ENCODE measurements around the gene GRIPAP1. TPM values are rescaled to one million over a fixed set of nuclear protein-coding genes. Genes with fewer than 3 reads are reported as not detected.
A peak's percentile ranks its signal among the peaks of the same experiment; 100 is the strongest.

GRIPAP1 gene
- total RNA-seq, 3 donors from 2014 or later (not counting 1 experiment from before 2014, with no cell fraction given), result 120 to 141 (median 131) TPM

DNA sequence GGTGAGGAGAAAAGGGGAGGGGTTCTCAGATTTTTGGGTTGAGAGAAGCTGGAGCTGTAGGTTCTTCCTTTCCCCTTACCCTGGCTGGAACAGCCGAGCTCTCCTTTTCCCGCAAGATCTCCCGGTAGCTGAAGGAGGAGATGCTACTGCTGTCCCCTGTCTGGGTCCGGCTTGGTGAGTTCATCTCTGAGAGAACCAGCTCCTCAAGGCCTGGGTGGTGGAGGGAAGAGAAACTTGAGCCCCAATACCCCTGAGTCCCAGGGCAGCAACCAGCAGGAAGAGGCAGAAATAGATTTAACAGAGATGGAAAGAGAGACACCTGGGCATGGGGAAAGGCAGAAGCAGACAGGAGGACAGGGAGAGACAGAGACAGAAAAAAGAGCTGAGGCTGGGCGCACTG is 23.8 kb downstream of the GRIPAP1 start:
- H3K36me3 ChIP-seq (ENCODE audit: control insufficient read depth, insufficient read depth, low read length), result peaks cover 49% of the 10 kb centered on the region
- Mint-ChIP-seq H3K9me3 (no peaks in the 10 kb centered on the region), H3K4me3 (no peak overlapping the region), H3K27ac (no peak overlapping the region), H3K36me3 (no peaks in the 10 kb centered on the region), H3K27me3 (ENCODE audit: low read depth in 2 of 2) (no peaks in the 10 kb centered on the region), H3K4me1 (peaks cover 0 to 2% of the 10 kb centered on the region in 2 donors)
- TF ChIP-seq, protein P1, sequence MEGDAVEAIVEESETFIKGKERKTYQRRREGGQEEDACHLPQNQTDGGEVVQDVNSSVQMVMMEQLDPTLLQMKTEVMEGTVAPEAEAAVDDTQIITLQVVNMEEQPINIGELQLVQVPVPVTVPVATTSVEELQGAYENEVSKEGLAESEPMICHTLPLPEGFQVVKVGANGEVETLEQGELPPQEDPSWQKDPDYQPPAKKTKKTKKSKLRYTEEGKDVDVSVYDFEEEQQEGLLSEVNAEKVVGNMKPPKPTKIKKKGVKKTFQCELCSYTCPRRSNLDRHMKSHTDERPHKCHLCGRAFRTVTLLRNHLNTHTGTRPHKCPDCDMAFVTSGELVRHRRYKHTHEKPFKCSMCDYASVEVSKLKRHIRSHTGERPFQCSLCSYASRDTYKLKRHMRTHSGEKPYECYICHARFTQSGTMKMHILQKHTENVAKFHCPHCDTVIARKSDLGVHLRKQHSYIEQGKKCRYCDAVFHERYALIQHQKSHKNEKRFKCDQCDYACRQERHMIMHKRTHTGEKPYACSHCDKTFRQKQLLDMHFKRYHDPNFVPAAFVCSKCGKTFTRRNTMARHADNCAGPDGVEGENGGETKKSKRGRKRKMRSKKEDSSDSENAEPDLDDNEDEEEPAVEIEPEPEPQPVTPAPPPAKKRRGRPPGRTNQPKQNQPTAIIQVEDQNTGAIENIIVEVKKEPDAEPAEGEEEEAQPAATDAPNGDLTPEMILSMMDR (IDR thresholded peaks at IDR 0.05), result no peak
- H3K4me1 ChIP-seq (ENCODE audit: control insufficient read depth, insufficient read depth, low read length), result no peaks in the 10 kb centered on the region
- ATAC-seq, result no peak
- H3K27ac ChIP-seq (ENCODE audit: low read length), result no peak overlapping the region
- H3K4me3 ChIP-seq (ENCODE audit: low read length), result no peak overlapping the region
- intact Hi-C loops (cut with micrococcal nuclease), result no loop called here
- no peak for DNase-seq
- 95% methylated on average over 2 of the region's 5 CpGs for WGBS (ENCODE audit: insufficient coverage)
- no peaks in the 10 kb centered on the region for H3K9me3 ChIP-seq (ENCODE audit: control insufficient read depth, insufficient read depth, low read length)
- no peaks in the 10 kb centered on the region for H3K27me3 ChIP-seq (ENCODE audit: control insufficient read depth, insufficient read depth, low read length)

DNA sequence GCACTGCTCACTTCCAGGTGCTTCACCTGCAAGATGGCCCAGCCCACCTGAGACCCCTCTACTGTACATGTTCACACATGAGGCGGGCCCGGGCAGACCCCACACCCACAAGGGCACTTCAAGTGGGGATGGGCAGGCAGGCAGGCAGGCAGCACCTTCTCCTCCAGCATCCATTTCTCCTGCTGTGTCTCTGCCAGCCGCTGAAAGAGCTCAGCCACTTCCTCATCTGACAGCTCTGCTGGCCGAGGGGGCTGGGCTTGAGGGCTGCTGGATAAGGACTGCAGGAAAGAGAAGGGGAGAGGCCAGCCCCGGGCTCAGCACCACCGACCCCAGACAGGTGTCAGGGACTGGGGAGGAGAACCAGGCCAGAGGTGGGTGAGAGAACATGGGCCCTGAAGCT is 26.0 kb downstream of the GRIPAP1 start:
- Histone ChIP-seq H3K9me3 (ENCODE audit: control insufficient read depth, insufficient read depth, low read length) (no peaks in the 10 kb centered on the region), H3K36me3 (ENCODE audit: control insufficient read depth, insufficient read depth, low read length) (peaks cover 30% of the 10 kb centered on the region), H3K4me3 (ENCODE audit: low read length) (no peak overlapping the region), H3K27me3 (ENCODE audit: control insufficient read depth, insufficient read depth, low read length) (no peaks in the 10 kb centered on the region), H3K27ac (ENCODE audit: low read length) (no peak overlapping the region), H3K4me1 (ENCODE audit: control insufficient read depth, insufficient read depth, low read length) (peaks cover 14% of the 10 kb centered on the region)
- TF ChIP-seq, protein P1 (IDR thresholded peaks at IDR 0.05), result no peak
- peaks cover 0 to 23% of the 10 kb centered on the region in 2 donors for H3K4me1 Mint-ChIP-seq
- H3K9me3 Mint-ChIP-seq, result no peaks in the 10 kb centered on the region
- H3K27ac Mint-ChIP-seq, result no peak overlapping the region
- H3K27me3 Mint-ChIP-seq (ENCODE audit: low read depth in 2 of 2), result no peaks in the 10 kb centered on the region
- ATAC-seq (no peak), DNase-seq (no peak)
- no peak overlapping the region for H3K4me3 Mint-ChIP-seq
- 38% methylated on average over 5 of the region's 6 CpGs for WGBS (ENCODE audit: insufficient coverage)
- intact Hi-C loops (cut with micrococcal nuclease), result no loop called here
- H3K36me3 Mint-ChIP-seq, result no peaks in the 10 kb centered on the region

DNA sequence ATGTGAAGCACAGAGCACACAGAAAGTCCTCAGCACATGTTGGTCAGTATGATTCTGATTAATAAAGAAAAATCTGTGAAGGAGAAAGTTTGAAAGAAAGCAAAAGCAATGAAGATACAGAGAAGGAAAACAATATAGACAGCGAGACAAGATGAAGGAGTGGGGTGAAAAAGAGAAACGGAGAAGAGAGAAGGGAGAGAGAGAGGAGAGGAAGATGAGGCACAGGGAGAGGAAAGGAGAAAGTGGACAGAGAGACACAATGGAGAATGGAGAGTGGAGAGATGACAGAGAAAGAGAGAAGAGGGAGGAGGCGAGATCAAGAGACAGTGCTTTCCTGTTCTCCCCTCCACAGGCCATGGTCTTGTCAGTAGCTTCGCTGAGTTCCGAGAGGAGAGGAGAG is 26.5 kb downstream of the GRIPAP1 start:
- TF ChIP-seq, protein P1 (IDR thresholded peaks at IDR 0.05), result no peak
- no peak overlapping the region for H3K4me3 ChIP-seq (ENCODE audit: low read length)
- WGBS (ENCODE audit: insufficient coverage), result 96% methylated on average over 4 of the region's 5 CpGs
- peaks cover 27% of the 10 kb centered on the region for H3K36me3 ChIP-seq (ENCODE audit: control insufficient read depth, insufficient read depth, low read length)
- DNase-seq (no peak), ATAC-seq (no peak)
- Mint-ChIP-seq H3K36me3 (no peaks in the 10 kb centered on the region), H3K4me3 (no peak overlapping the region), H3K27me3 (ENCODE audit: low read depth in 2 of 2) (peaks cover 0 to 4% of the 10 kb centered on the region in 2 donors), H3K9me3 (no peaks in the 10 kb centered on the region), H3K4me1 (peaks cover 0 to 28% of the 10 kb centered on the region in 2 donors), H3K27ac (peak overlapping the region in 1 of 2 donors; percentile 51)
- no peaks in the 10 kb centered on the region for H3K9me3 ChIP-seq (ENCODE audit: control insufficient read depth, insufficient read depth, low read length)
- H3K27ac ChIP-seq (ENCODE audit: low read length), result no peak overlapping the region
- peaks cover 15% of the 10 kb centered on the region for H3K4me1 ChIP-seq (ENCODE audit: control insufficient read depth, insufficient read depth, low read length)
- intact Hi-C loops (cut with micrococcal nuclease), result no loop called here
- H3K27me3 ChIP-seq (ENCODE audit: control insufficient read depth, insufficient read depth, low read length), result no peaks in the 10 kb centered on the region

DNA sequence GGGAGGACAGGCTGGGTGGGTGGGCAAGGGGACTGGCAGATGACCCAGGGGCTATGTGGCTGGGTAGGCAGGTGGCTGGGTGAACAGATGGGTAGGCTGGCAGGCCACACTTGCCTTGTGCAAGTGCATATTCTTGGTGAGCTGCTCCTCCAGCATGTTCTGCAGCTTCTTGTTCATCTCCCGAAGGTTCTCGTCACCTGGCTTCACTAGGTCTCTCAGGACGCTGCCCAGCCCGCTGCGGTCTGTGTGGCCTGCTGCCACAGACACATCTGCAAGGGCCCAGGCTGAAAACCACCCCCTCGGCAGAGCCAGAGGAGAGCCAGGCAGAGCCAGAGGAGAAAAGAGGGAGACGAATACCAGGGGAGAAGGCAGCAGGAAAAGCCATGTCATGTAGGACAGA is 27.0 kb downstream of the GRIPAP1 start:
- no peaks in the 10 kb centered on the region for H3K9me3 Mint-ChIP-seq
- peaks cover 15% of the 10 kb centered on the region for H3K4me1 ChIP-seq (ENCODE audit: control insufficient read depth, insufficient read depth, low read length)
- no peak for DNase-seq
- H3K4me3 ChIP-seq (ENCODE audit: low read length), result no peak overlapping the region
- H3K27me3 ChIP-seq (ENCODE audit: control insufficient read depth, insufficient read depth, low read length), result no peaks in the 10 kb centered on the region
- H3K4me1 Mint-ChIP-seq, result peaks cover 0 to 31% of the 10 kb centered on the region in 2 donors
- 99% methylated on average over 6 of the region's 7 CpGs for WGBS (ENCODE audit: insufficient coverage)
- H3K27ac ChIP-seq (ENCODE audit: low read length), result no peak overlapping the region
- intact Hi-C loops (cut with micrococcal nuclease), result no loop called here
- H3K36me3 Mint-ChIP-seq, result no peaks in the 10 kb centered on the region
- TF ChIP-seq, protein P1 (IDR thresholded peaks at IDR 0.05), result no peak
- H3K36me3 ChIP-seq (ENCODE audit: control insufficient read depth, insufficient read depth, low read length), result peaks cover 27% of the 10 kb centered on the region
- no peaks in the 10 kb centered on the region for H3K9me3 ChIP-seq (ENCODE audit: control insufficient read depth, insufficient read depth, low read length)
- no peak for ATAC-seq
- H3K27ac Mint-ChIP-seq, result peak overlapping the region in 1 of 2 donors; percentile 51
- H3K4me3 Mint-ChIP-seq, result no peak overlapping the region
- peaks cover 0 to 6% of the 10 kb centered on the region in 2 donors for H3K27me3 Mint-ChIP-seq (ENCODE audit: low read depth in 2 of 2)
